ENCODE data around the gene HOXC5.

HOXC5 gene

GRCh38 chr12:54047964-54048303, 15.1 kb downstream of the HOXC5 start:
- TF ChIP-seq CTCF (IDR thresholded peaks at IDR 0.05; ENCODE audit: control insufficient read depth, insufficient read depth, low read depth, low read length, missing control alignments), result no peak
- no peak for DNase-seq (ENCODE audit: low read depth)
- no peak overlapping the region for H3K4me3 ChIP-seq (ENCODE audit: control insufficient read depth, low read depth, low read length)

DNA sequence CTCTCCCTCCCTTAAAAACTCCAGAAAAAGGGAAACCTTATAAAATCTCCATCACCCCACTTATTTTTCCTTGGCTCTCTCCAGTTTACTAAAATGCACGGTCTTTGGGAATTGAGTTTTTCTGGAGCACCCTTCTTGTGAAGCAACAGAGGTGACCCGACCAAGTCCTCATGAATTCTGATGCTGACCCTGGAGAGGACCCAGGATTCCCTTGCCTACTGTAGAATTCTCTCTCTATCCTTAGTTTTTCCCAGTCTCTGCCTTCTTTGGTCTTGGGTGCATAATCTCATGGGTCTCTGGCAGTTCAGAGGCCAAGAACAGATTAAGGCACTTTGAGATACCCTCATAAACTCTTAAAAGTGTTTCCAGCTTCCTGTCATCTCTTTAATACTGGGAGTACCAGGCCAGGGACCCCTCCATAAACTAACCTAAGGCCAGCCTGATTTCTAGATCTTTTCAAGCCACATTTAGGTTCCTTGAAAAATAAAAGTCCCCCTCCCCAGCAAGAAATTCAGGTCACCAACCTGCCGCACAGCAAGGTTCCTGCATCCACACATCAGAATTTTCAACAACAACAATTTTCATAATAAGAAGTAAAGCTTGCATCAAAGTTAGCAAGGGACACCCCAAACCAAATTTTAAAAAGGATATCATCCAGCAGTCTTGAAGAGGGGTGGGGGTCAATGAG, 15.7 kb downstream of the HOXC5 start:
- TF ChIP-seq CTCF (IDR thresholded peaks at IDR 0.05; ENCODE audit: control insufficient read depth, insufficient read depth, low read depth, low read length, missing control alignments), result no peak
- no peak overlapping the region for H3K4me3 ChIP-seq (ENCODE audit: control insufficient read depth, low read depth, low read length)
- no peak for DNase-seq (ENCODE audit: low read depth)

GRCh38 chr12:54049108-54049507, 16.3 kb downstream of the HOXC5 start:
- no peak for DNase-seq (ENCODE audit: low read depth)

DNA sequence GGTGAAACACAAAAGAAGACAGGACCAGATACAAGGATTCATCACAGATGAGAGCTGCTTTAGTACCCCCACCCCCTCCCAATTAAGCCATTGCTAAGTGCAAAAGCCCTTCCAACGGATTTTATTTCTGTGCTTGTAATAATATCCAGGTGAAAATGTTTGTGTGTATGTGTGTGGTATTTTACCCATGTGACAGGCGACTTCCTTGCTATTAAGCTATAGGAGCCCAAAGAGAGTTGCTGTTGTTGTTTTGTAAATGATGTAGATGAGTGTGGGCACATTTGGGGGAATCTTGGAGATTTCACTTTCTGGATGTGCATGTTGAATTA, 17.6 kb downstream of the HOXC5 start:
- TF ChIP-seq CTCF (IDR thresholded peaks at IDR 0.05; ENCODE audit: control insufficient read depth, insufficient read depth, low read depth, low read length, missing control alignments), result no peak
- no peak for DNase-seq (ENCODE audit: low read depth)

More at GRCh38 chr12:54049108-54049507, 16.3 kb downstream of the HOXC5 start:
- TF ChIP-seq CTCF (IDR thresholded peaks at IDR 0.05; ENCODE audit: control insufficient read depth, insufficient read depth, low read depth, low read length, missing control alignments), result no peak
- H3K4me3 ChIP-seq (ENCODE audit: control insufficient read depth, low read depth, low read length), result no peak overlapping the region

DNA sequence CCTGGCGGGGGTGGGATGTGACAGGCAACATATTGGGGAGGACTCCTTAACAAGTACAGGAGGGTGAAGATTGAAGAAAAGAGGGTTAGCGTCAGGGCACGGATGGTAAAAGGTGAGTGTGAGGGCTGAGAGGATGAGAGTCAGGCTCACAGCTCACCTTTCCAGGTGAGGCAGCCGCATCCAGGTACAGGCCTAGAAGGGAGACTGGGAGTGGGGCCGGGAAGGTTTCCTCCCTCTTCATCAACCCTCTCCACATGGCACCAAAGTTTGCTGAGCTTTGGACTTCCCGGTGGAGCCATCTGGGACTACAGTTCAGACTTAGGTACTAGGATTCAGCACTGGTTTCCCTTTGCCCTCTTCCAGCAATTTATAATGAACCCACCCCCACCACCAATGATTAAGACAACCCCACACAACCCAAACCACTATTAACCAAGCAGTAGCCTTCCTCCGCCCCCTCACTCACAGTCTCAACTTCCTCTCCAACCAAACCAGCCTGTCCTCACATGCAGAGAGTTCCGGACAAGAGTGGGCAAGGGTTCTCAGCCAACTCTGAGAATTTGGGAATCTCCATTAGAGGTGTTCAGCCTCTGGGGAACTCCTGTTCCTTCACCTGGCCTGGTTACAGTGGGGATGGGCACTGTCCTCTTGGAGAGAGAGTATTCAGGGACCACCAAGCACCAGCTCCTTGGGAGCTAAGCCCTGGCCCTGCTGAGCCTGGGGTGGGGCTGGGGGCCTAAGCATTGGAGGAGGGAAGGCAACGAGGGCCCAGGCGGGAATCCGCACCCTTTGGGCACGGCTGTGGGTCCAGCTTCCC, 18.4 kb downstream of the HOXC5 start:
- TF ChIP-seq CTCF (IDR thresholded peaks at IDR 0.05; ENCODE audit: control insufficient read depth, insufficient read depth, low read depth, low read length, missing control alignments), result no peak
- DNase-seq (ENCODE audit: low read depth), result no peak
- no peak overlapping the region for H3K4me3 ChIP-seq (ENCODE audit: control insufficient read depth, low read depth, low read length)

More for the DNA sequence above, 17.6 kb downstream of the HOXC5 start:
- H3K4me3 ChIP-seq (ENCODE audit: control insufficient read depth, low read depth, low read length), result no peak overlapping the region

DNA sequence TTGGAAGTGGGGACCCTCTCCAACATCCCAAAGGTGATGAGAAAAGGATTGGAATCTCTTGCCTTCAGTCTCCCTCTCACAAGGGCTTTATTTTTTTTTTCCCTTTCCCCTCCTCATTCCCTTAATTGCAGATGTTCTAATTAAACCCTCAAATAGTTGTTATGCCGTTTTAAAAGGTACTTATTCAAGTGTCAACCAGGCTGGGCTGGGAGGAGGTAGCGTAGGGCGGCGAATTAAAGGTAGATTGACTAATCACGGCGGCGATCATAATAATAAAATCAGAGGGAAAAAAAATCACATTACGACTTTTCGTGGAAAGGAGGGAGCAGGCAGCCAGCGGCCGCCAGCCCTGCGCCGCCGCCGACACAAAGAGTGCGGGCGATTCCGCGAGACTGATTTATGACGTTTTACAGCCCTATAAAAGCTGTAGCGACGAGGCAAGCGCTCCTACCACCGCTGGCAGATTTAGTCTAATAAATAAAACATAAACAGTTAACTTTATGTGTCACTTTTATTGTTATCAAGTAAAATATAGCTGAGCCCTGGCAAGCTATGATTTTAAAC, 19.1 kb downstream of the HOXC5 start:
- no peak for TF ChIP-seq CTCF (IDR thresholded peaks at IDR 0.05; ENCODE audit: control insufficient read depth, insufficient read depth, low read depth, low read length, missing control alignments)
- peak; percentile 17 for DNase-seq (ENCODE audit: low read depth)
- no peak overlapping the region for H3K4me3 ChIP-seq (ENCODE audit: control insufficient read depth, low read depth, low read length)
